Measurements from ENCODE around the gene GRM2. TPM values are rescaled to one million over a fixed set of nuclear protein-coding genes. Genes with fewer than 3 reads are reported as not detected.

Gene GRM2
- total RNA-seq, 1 donor from 2014 or later: 0.49 TPM

DNA sequence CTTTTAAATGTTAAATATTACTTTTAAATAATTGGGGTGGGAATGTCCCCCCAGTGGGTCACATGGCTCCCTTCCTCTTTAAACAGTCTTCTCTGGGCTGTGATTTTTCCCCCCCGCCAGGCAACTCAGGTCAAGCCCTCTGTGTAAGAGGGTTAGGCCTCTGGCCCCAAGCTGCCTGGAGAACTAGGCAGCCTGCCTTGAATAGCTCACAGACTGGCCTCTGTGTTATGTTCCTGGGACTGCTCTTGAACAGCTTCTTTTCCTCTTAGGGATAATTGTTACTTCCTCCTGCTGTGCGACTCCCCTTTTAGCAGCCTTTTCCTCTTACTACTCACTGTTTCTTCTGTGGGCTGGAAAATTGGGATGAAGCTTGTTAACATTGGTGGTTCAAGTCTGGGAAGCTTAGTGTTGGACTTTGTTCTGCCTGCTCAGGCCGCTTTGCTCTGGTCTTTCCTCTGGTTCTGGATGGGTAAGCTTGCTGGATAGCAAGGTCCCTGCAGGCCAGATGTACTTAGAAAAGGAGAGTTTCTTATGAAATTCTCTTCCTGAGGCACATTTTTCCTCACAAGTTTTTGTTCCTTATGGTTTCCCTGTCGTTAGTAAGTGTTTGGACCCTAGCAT lies 33.6 kb upstream of the GRM2 start:
- Histone ChIP-seq H3K9me3 (no peaks in the 10 kb centered on the region), H3K4me1 (peaks cover 41% of the 10 kb centered on the region), H3K27ac (no peak overlapping the region), H3K4me3 (no peak overlapping the region), H3K36me3 (peaks cover 6% of the 10 kb centered on the region), H3K27me3 (no peaks in the 10 kb centered on the region)
- no peak for TF ChIP-seq CTCF (IDR thresholded peaks at IDR 0.05)
- DNase-seq (peak; percentile 18), ATAC-seq (no peak)
- intact Hi-C loops (cut with DNase I): no loop called here

GRCh38 chr3:51673802-51674654 lies 32.8 kb upstream of the GRM2 start:
- intact Hi-C loops (cut with DNase I): no loop called here
- Histone ChIP-seq H3K4me3 (no peak overlapping the region), H3K36me3 (peaks cover 6% of the 10 kb centered on the region), H3K27ac (no peak overlapping the region), H3K4me1 (peaks cover 37% of the 10 kb centered on the region), H3K27me3 (no peaks in the 10 kb centered on the region), H3K9me3 (no peaks in the 10 kb centered on the region)
- ATAC-seq (no peak), DNase-seq (peak; percentile 55)
- TF ChIP-seq CTCF (IDR thresholded peaks at IDR 0.05): no peak

- no peak for TF ChIP-seq CTCF (IDR thresholded peaks at IDR 0.05)
- no peaks in the 10 kb centered on the region for H3K9me3 ChIP-seq
- no peak overlapping the region for H3K4me3 ChIP-seq
- no peak overlapping the region for H3K27ac ChIP-seq
- no peaks in the 10 kb centered on the region for H3K27me3 ChIP-seq
- H3K36me3 ChIP-seq: peaks cover 6% of the 10 kb centered on the region
- peaks cover 27% of the 10 kb centered on the region for H3K4me1 ChIP-seq
- peak; percentile 1 for ATAC-seq
- intact Hi-C loops (cut with DNase I): no loop called here
- DNase-seq: peak; percentile 48
Measured at GRCh38 chr3:51675201-51675611, 31.7 kb upstream of the GRM2 start.

DNA sequence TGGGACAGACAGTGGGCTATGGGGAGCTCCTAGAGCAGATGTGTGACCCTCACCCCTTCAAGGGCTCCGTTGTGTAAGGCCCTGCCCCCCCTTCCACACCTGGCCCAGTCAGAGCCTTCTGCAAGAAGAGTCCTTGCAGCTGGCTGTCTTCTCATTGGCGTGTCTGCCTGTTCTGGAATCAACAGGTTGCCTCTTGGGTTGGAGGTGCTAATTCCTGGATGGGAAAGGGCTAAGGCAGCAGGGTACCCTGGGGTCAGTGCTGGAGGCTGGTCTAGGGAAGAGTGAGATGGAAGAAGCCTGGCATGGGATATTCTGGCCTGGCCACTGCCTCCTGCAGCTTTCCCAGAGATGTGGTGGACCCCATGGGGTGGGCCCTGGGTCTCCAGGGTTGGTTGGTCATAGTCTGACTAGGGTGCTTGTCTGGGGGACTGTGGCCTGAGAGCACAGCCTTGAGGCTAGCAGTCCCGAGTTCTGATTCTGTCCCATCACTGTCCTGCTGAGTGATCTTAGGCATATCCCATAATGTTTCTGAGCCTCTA lies 30.7 kb upstream of the GRM2 start:
- H3K36me3 ChIP-seq: peaks cover 6% of the 10 kb centered on the region
- no peak overlapping the region for H3K27ac ChIP-seq
- TF ChIP-seq CTCF (IDR thresholded peaks at IDR 0.05): no peak
- H3K4me1 ChIP-seq: peaks cover 27% of the 10 kb centered on the region
- DNase-seq: peak; percentile 32
- no peaks in the 10 kb centered on the region for H3K9me3 ChIP-seq
- no peak overlapping the region for H3K4me3 ChIP-seq
- no peaks in the 10 kb centered on the region for H3K27me3 ChIP-seq
- no peak for ATAC-seq
- intact Hi-C loops (cut with DNase I): no loop called here

GRCh38 chr3:51677358-51677757 lies 29.5 kb upstream of the GRM2 start:
- peaks cover 6% of the 10 kb centered on the region for H3K36me3 ChIP-seq
- H3K27me3 ChIP-seq: no peaks in the 10 kb centered on the region
- peak; percentile 8 for DNase-seq
- no peak overlapping the region for H3K4me3 ChIP-seq
- no peak overlapping the region for H3K27ac ChIP-seq
- no peaks in the 10 kb centered on the region for H3K9me3 ChIP-seq
- H3K4me1 ChIP-seq: peaks cover 34% of the 10 kb centered on the region
- intact Hi-C loops (cut with DNase I): no loop called here
- no peak for TF ChIP-seq CTCF (IDR thresholded peaks at IDR 0.05)
- no peak for ATAC-seq

Data from upper lobe of right lung (tissue), 1 donor.